Cardiac fibroblast (primary cell): Measurements from ENCODE around the gene THEMIS2.
A peak's percentile ranks its signal among the peaks of the same experiment; 100 is the strongest.
"Not testable (repeated sequence)": the region's sequence is repeated elsewhere in the genome, so short reads cannot be mapped to it uniquely, and the experiment has no call there.

Experiments used
- DNase-seq, 2 donors: peaks; one replicate each; pipeline versions ENCODE4 v3.0.0 to v3.0.0-alpha.2; 2010; ENCODE audit warnings: low read depth in 2 of 2
- H3K4me3 ChIP-seq, 2 donors: replicated peaks in 1 of 2; 1 replicate in 1 of 2; 2 replicates in 1 of 2; pipeline ENCODE4 v1.5.1; 2011; ENCODE audit warnings: low read depth in 2 of 2, low read length in 2 of 2, mild to moderate bottlenecking in 2 of 2, moderate library complexity in 1 of 2
- TF ChIP-seq, protein P1 (sequence below): IDR thresholded peaks from one replicate; pipeline ENCODE4 v1.5.1; 2011; ENCODE audit warnings: low read depth, mild to moderate bottlenecking, low read length, inconsistent platforms

The THEMIS2 gene

DNA sequence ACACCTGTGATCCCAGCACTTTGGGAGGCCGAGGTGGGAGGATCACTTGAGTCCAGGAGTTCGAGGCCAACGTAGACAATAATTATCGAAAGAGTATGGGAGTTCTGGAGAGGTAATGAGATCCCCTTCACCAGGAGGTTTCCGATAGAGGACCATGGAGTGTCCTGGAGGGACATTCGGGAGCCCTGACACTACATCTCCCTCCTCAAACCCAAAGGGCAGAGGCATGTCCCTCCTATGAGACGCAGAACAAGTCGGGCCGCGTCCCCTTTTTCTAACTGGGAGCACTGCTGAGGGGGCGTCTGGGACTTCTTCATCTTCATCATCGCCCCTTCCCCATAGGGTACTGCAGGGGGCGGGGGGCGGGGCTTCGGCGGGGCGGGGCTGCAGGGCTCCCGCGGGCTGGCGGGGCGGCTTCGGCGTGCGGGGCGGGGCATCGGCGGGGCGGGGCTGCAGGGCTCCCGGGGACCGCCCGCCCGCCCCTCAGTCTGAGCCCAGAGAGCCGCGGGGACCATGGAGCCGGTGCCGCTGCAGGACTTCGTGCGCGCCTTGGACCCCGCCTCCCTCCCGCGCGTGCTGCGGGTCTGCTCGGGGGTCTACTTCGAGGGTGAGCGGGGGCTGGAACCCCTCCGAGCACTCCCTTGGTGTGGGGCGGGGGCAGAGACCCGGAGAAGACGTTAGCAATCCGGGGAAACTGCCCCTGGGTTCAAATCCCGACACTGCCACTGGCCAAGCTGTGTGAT is at the start of gene THEMIS2:
TSS of gene THEMIS2 (plus strand) at position 486 of the 743 bp plus-strand sequence. CDS start at position 514, 28 bp downstream.
- DNase-seq: peak; percentile 23 to 51
- peak within 1 kb of the TSS; percentile 50 to 75 for H3K4me3 ChIP-seq
- TF ChIP-seq, protein P1, sequence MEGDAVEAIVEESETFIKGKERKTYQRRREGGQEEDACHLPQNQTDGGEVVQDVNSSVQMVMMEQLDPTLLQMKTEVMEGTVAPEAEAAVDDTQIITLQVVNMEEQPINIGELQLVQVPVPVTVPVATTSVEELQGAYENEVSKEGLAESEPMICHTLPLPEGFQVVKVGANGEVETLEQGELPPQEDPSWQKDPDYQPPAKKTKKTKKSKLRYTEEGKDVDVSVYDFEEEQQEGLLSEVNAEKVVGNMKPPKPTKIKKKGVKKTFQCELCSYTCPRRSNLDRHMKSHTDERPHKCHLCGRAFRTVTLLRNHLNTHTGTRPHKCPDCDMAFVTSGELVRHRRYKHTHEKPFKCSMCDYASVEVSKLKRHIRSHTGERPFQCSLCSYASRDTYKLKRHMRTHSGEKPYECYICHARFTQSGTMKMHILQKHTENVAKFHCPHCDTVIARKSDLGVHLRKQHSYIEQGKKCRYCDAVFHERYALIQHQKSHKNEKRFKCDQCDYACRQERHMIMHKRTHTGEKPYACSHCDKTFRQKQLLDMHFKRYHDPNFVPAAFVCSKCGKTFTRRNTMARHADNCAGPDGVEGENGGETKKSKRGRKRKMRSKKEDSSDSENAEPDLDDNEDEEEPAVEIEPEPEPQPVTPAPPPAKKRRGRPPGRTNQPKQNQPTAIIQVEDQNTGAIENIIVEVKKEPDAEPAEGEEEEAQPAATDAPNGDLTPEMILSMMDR: no peak

DNA sequence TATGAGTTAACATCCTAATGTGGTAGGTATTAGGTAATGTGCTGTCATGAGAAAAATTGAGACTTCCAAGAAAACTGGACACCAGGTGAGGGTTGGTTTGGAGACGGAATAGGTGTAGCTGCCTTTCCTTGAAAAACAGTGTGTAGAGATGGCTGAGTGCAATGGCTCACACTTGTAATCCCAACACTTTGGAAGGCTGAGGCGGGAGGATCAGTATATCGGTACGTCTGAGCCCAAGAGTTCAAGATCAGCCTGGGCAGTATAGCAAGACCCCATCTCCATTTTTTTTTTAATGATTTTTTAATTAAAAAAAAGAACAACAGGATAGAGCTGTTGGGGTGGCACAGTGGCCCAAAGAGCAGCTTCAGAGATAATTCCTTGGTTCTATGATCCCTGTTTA is 48.6 kb upstream of the THEMIS2 start:
- no peak overlapping the region for H3K4me3 ChIP-seq
- TF ChIP-seq, protein P1: no peak
- no peak for DNase-seq

DNA sequence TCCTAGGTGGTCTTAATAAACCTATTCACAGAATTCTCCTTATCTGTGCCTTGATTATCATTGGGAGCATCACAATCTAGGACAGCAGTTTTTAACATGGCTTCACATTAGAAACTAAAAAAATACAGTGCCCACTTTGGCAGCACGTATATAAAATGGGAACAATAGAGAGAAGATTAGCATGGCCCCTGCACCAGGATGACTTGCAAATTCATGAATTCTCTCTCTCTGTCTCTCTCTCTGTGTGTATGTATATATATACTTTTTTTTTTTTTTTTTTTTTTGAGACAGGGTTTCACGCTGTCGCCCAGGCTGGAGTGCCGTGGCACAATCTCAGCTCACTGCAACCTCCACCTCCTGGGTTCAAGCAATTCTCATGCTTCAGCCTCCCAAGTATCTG is 47.9 kb upstream of the THEMIS2 start:
- H3K4me3 ChIP-seq: no peak overlapping the region
- no peak for DNase-seq
- TF ChIP-seq, protein P1: no peak

DNA sequence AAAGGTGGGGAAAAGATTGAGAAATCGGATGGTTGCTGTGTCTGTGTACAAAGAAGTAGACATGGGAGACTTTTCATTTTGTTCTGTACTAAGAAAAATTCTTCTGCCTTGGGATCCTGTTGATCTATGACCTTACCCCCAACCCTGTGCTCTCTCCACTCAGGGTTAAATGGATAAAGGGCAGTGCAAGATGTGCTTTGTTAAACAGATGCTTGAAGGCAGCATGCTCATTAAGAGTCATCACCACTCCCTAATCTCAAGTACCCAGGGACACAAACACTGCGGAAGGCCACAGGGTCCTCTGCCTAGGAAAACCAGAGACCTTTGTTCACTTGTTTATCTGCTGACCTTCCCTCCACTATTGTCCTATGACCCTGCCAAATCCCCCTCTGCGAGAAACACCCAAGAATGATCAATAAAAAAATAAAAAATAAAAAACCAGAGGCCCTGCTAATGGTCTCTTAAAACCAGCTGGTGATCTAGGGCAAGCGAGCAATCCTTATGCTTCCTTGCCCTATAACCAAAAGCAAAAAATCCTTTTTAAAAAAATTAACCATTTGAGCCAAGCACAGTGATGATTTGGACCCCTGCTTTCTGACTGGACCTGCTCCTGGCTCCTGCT is 42.9 kb upstream of the THEMIS2 start:
- DNase-seq: not testable (repeated sequence)

DNA sequence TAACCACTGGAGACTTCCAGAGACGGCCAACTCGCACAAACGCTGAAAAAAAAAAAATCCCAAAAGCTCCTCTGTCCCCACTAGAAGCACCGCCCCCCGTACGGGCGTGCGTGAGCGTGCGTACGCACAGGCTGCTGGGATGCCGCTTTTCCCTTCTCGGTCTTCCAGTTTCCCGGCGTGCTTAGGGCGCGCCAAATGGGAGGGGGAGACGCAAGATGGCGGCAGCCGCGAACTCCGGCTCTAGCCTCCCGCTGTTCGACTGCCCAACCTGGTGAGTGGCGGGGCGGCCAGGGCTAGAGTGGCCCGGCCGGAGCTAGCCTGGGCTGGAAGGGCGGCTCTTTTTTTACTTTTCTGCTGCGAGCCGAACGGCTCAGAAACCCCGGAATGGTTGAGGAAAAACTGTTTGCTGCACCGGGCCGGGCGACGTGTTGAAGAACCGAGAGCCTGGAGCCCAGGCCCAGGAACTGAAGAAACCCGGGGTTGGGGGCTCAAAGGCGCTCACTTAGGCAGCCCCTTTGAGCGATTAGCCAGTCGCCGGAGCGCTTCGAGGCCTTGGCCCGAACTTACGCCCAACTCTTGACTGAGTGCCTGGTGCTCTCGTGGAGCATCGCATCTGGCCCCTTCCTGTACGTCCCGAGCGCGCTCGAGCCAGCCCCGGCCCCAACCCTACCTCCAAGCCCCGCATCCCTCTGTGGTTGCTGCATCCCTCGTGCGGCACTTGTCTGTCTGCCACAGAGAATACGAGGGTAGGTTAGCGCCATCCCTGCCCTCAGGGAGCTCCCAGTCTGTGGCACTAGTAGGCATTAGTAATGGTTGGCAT is 41.5 kb upstream of the THEMIS2 start, which contains the start of gene PPP1R8:
TSS of gene PPP1R8 (plus strand) at position 162 of the 820 bp plus-strand sequence. CDS start at position 216, 54 bp downstream.
- peak; percentile 96 to 97 for DNase-seq
- H3K4me3 ChIP-seq: peak within 1 kb of the TSS; percentile 90 to 91
- TF ChIP-seq, protein P1: no peak

More for the DNA sequence above, 42.9 kb upstream of the THEMIS2 start:
- peak overlapping the region in 1 of 2 donors; percentile 91 for H3K4me3 ChIP-seq

DNA sequence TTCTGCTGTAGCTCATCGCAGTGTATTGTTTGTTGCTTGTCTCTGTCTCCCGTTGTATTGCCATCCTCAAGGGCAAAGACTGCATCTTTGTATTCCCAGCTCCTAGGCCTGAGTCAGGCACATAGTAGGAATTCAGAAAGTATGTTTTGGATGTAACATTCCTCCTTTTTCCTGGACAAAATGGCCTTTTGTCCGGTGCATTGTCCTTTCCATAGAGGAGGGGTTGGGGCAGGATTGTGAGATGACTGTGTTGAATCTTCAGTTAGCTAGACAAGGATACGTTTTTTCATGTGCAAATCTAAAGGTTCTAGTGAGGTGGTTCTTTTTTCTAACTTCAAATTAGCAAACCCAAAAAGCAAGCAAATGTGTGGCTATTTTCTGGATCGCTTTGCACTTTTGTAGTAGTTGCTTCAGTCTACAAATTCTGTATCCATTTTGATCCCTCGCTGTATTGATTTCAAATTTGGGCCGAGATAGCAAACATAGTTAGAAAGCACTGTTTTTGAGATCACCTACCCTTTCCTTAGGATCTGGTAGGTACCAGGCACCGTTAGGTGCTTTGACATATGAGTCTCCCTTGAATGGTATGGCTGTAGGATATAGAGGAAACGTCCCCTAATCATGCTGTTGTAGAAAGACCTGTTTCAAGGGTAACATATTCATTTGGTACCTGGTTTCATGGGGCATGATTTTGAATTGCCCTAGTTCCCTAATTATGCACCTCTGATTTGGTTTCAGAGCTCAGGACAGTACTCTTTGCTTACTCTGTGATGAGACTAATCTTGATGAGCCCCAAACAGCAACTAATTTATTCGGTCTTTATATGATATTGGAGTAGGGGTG is 40.6 kb upstream of the THEMIS2 start:
- TF ChIP-seq, protein P1: no peak
- H3K4me3 ChIP-seq: peak overlapping the region; percentile 90 to 91
- peak in 1 of 2 donors; percentile 34 for DNase-seq
